NK-92 (cell line): Measurements from ENCODE around the gene HNRNPL.
A peak's percentile ranks its signal among the peaks of the same experiment; 100 is the strongest.
"Not testable (repeated sequence)": the region's sequence is repeated elsewhere in the genome, so short reads cannot be mapped to it uniquely, and the experiment has no call there.

Experiments
- DNase-seq: peaks from one replicate; lab custom pipeline; 2025; ENCODE audit not compliant: unreplicated experiment; lab: John Stamatoyannopoulos, UW

HNRNPL gene

GRCh38 chr19:38849860-38850435, at the start of gene HNRNPL:
TSS of gene HNRNPL (minus strand) at chr19:38849986. CDS start at chr19:38849966, 20 bp downstream.
- DNase-seq, result peak; percentile 100

GRCh38 chr19:38898788-38899446, 49.1 kb upstream of the HNRNPL start:
- DNase-seq, result no peak

- no peak for DNase-seq
Observed at GRCh38 chr19:38894968-38895367, 45.2 kb upstream of the HNRNPL start.

- no peak for DNase-seq
Observed at GRCh38 chr19:38893341-38893771, 43.6 kb upstream of the HNRNPL start.

- DNase-seq, result no peak
Observed at GRCh38 chr19:38892841-38893240, 43.1 kb upstream of the HNRNPL start.

GRCh38 chr19:38891771-38892170, 42.0 kb upstream of the HNRNPL start:
- no peak for DNase-seq

GRCh38 chr19:38890686-38891085, 40.9 kb upstream of the HNRNPL start:
- no peak for DNase-seq

- no peak for DNase-seq
Observed at GRCh38 chr19:38889803-38890202, 40.0 kb upstream of the HNRNPL start.

GRCh38 chr19:38888876-38889275, 39.1 kb upstream of the HNRNPL start:
- no peak for DNase-seq

GRCh38 chr19:38884691-38885090, 34.9 kb upstream of the HNRNPL start:
- DNase-seq, result not testable (repeated sequence)

GRCh38 chr19:38883286-38883685, 33.5 kb upstream of the HNRNPL start:
- DNase-seq, result no peak

GRCh38 chr19:38880882-38881609, 31.3 kb upstream of the HNRNPL start:
- DNase-seq, result no peak

- DNase-seq, result no peak
Observed at GRCh38 chr19:38880076-38880881, 30.5 kb upstream of the HNRNPL start.

- no peak for DNase-seq
Observed at GRCh38 chr19:38879400-38879751, 29.6 kb upstream of the HNRNPL start.

- DNase-seq, result no peak
Observed at GRCh38 chr19:38878575-38879399, 29.0 kb upstream of the HNRNPL start.

- DNase-seq, result no peak
Observed at GRCh38 chr19:38877781-38878574, 28.2 kb upstream of the HNRNPL start, which contains the start of gene RINL. TSS of gene RINL (minus strand) at chr19:38878275. CDS start at chr19:38876742, 1,533 bp downstream.

GRCh38 chr19:38875656-38876395, 26.0 kb upstream of the HNRNPL start:
- no peak for DNase-seq

- DNase-seq, result not testable (repeated sequence)
Observed at GRCh38 chr19:38873400-38873799, 23.6 kb upstream of the HNRNPL start.

GRCh38 chr19:38870612-38871011, 20.8 kb upstream of the HNRNPL start:
- no peak for DNase-seq
